IMR-90 (cell line): ENCODE results near the gene PDE11A. TPM values are rescaled to one million over a fixed set of nuclear protein-coding genes. Genes with fewer than 3 reads are reported as not detected.

ENCODE experiments used
- ATAC-seq: fragments of 200-7000 bp; cut with Tn5 transposase; 2 replicates; pipeline ENCODE4 v1.9.1; 2020; ENCODE audit warnings: low read depth, mild to moderate bottlenecking, moderate library complexity
- BruUV-seq: library from RNA; stranded (reverse); fragments of 400-500 nt; replicated peaks from 2 replicates; lab custom pipeline; 2021; lab: Mats Ljungman, UMichigan
- CTCF ChIA-PET: fragments of 300-600 bp; formaldehyde crosslinking; extraction: SDS; loops from one replicate; lab custom pipeline; 2021; ENCODE audit warnings: antibody characterized with exemption; lab: Yijun Ruan, JAX
- POLR2A ChIA-PET: fragments of 300-600 bp; sonication (Branson Sonifier 250); formaldehyde crosslinking; loops from one replicate; lab custom pipeline; 2022; ENCODE audit warnings: antibody characterized with exemption; ENCODE audit not compliant: unreplicated experiment; lab: Charles Lee
- DNase-seq: peaks from one replicate; pipeline ENCODE4 v3.0.0; 2013
- H2AFZ ChIP-seq: replicated peaks from 2 replicates; pipeline ENCODE3; 2013; ENCODE audit warnings: low read length, mild to moderate bottlenecking; ENCODE audit not compliant: poor library complexity
- H2AK5ac ChIP-seq: 2 replicates; pipeline ENCODE4 v1.6.1; 2013; ENCODE audit warnings: low read depth, low read length, inconsistent platforms
- H2AK9ac ChIP-seq: replicated peaks from 2 replicates; pipeline ENCODE3; 2013; ENCODE audit warnings: mild to moderate bottlenecking, low read depth, low read length, moderate library complexity; ENCODE audit not compliant: poor library complexity
- H2BK120ac ChIP-seq: 2 replicates; pipeline ENCODE4 v1.6.1; 2013; ENCODE audit warnings: low read depth, low read length, inconsistent platforms
- H2BK15ac ChIP-seq: 3 replicates; pipeline ENCODE4 v1.6.1; 2013; ENCODE audit warnings: low read depth, low read length, inconsistent platforms
- H2BK20ac ChIP-seq: 2 replicates; pipeline ENCODE4 v1.6.1; 2013; ENCODE audit warnings: low read depth, mild to moderate bottlenecking, inconsistent platforms, low read length, moderate library complexity
- H2BK5ac ChIP-seq: 2 replicates; pipeline ENCODE4 v1.6.1; 2013; ENCODE audit warnings: mild to moderate bottlenecking, low read depth, low read length, inconsistent platforms; ENCODE audit not compliant: poor library complexity, severe bottlenecking
- H3K14ac ChIP-seq: replicated peaks from 2 replicates; pipeline ENCODE4 v1.6.1; 2013; ENCODE audit warnings: low read depth, low read length, inconsistent platforms
- H3K18ac ChIP-seq: 2 replicates; pipeline ENCODE4 v1.6.1; 2013; ENCODE audit warnings: low read depth, low read length, control low read depth
- H3K23ac ChIP-seq: 2 replicates; pipeline ENCODE4 v1.6.1; 2013; ENCODE audit warnings: low read depth, low read length, inconsistent platforms
- H3K27ac ChIP-seq: 2 replicates; pipeline ENCODE4 v1.5.1; 2013; ENCODE audit warnings: mild to moderate bottlenecking, control low read depth, low read length; ENCODE audit not compliant: insufficient read depth
- H3K27me3 ChIP-seq: 2 replicates; pipeline ENCODE4 v1.6.1; 2013; ENCODE audit warnings: low read length; ENCODE audit not compliant: control insufficient read depth, insufficient read depth
- H3K36me3 ChIP-seq: 2 replicates; pipeline ENCODE4 v1.6.1; 2013; ENCODE audit warnings: low read length, mixed read lengths; ENCODE audit not compliant: control insufficient read depth, insufficient read depth
- H3K4ac ChIP-seq: 2 replicates; pipeline ENCODE4 v1.6.1; 2013; ENCODE audit warnings: low read depth, low read length, inconsistent platforms
- H3K4me1 ChIP-seq: 2 replicates; pipeline ENCODE4 v1.6.1; 2013; ENCODE audit warnings: low read length, mixed read lengths; ENCODE audit not compliant: control insufficient read depth, insufficient read depth
- H3K4me2 ChIP-seq: 2 replicates; pipeline ENCODE4 v1.6.1; 2013; ENCODE audit warnings: low read depth, mild to moderate bottlenecking, control low read depth, low read length, moderate library complexity
- H3K4me3 ChIP-seq: 2 replicates; pipeline ENCODE4 v1.5.1; 2013; ENCODE audit warnings: low read depth, mild to moderate bottlenecking, control low read depth, low read length, moderate library complexity; ENCODE audit not compliant: insufficient read depth
- H3K56ac ChIP-seq: 2 replicates; pipeline ENCODE4 v1.6.1; 2013; ENCODE audit warnings: low read length, inconsistent platforms; ENCODE audit not compliant: insufficient read depth; ENCODE audit errors: extremely low read depth
- H3K79me1 ChIP-seq, 2 experiments: 2 replicates each; pipeline ENCODE4 v1.6.1; 2013; ENCODE audit warnings: low read length in 2 of 2, inconsistent platforms in 1 of 2, low read depth in 1 of 2
- H3K9ac ChIP-seq: 2 replicates; pipeline ENCODE4 v1.6.1; 2013; ENCODE audit warnings: low read depth, low read length, control low read depth
- H3K9me1 ChIP-seq: 2 replicates; pipeline ENCODE4 v1.6.1; 2013; ENCODE audit warnings: low read length, inconsistent platforms; ENCODE audit not compliant: insufficient read depth
- H3K9me3 ChIP-seq: 2 replicates; pipeline ENCODE4 v1.6.1; 2013; ENCODE audit warnings: low read length; ENCODE audit not compliant: control insufficient read depth, insufficient read depth
- H4K20me1 ChIP-seq: 2 replicates; pipeline ENCODE4 v1.6.1; 2013; ENCODE audit warnings: low read length, inconsistent platforms; ENCODE audit not compliant: insufficient read depth
- H4K5ac ChIP-seq: 2 replicates; pipeline ENCODE4 v1.6.1; 2013; ENCODE audit warnings: mild to moderate bottlenecking, low read depth, low read length, control low read depth
- H4K8ac ChIP-seq, 2 experiments: 2 replicates each; pipeline ENCODE4 v1.6.1; 2013; ENCODE audit warnings: low read depth in 2 of 2, low read length in 2 of 2, control low read depth in 1 of 2, inconsistent platforms in 1 of 2
- H4K91ac ChIP-seq: 2 replicates; pipeline ENCODE4 v1.6.1; 2013; ENCODE audit warnings: low read depth, low read length, inconsistent platforms; ENCODE audit not compliant: insufficient read depth
- CTCF ChIP-seq: conservative IDR thresholded peaks from 2 replicates; pipeline ENCODE4 v1.5.1; 2012; ENCODE audit warnings: mild to moderate bottlenecking, low read depth, low read length, improper control_type of control experiment
- WGBS, 2 experiments: methylation state at CpG; one replicate each; pipeline versions ENCODE4 v1.1.5 to v1.1.7; 2013; ENCODE audit warnings: missing lambda C conversion rate in 2 of 2; ENCODE audit not compliant: insufficient read length in 1 of 2; ENCODE audit errors: extremely low coverage in 2 of 2; 5-methylcytosine and 5-hydroxymethylcytosine counted together
- dilution Hi-C: fragments of 300-500 bp; cut with HindIII; formaldehyde crosslinking; loops from one replicate; pipeline ENCODE4 v1.14.3; 2018; ENCODE audit warnings: low sequenced_read_pairs; ENCODE audit not compliant: unreplicated experiment
- in situ Hi-C: fragments of 300-500 bp; cut with MboI; formaldehyde crosslinking; loops from 3 replicates; pipeline ENCODE4 v1.14.3; 2019; ENCODE audit warnings: low sequenced_read_pairs, inconsistent platforms, mixed read lengths
- intact Hi-C: fragments of 100-400 bp; cut with micrococcal nuclease; formaldehyde crosslinking; loops from 2 replicates; pipeline ENCODE4 v1.10.0; 2022
- polyA plus RNA-seq, 3 experiments: library from polyadenylated mRNA; depleted of rRNA; stranded (reverse); fragments of >200 nt; gene quantifications; 2 replicates each; pipeline ENCODE4 v1.2.3, GENCODE V29; 2012; ENCODE audit warnings: low replicate concordance in 1 of 3
- total RNA-seq: library from RNA; depleted of rRNA; stranded (reverse); fragments of >200 nt; gene quantifications from 2 replicates; pipeline ENCODE4 v1.2.3, GENCODE V29; 2012

Gene PDE11A
- total and polyA plus RNA-seq, 2 of the 4 experiments (the other 2 are of a cell fraction) = 0.21 to 0.72 TPM

GRCh38 chr2:177667626-177668025 is 405.0 kb downstream of the PDE11A start:
- no peak overlapping the region for H3K14ac ChIP-seq
- no peaks in the 10 kb centered on the region for H3K9me3 ChIP-seq
- no peak overlapping the region for H3K4me3 ChIP-seq
- no TSS peak for BruUV-seq
- H2AFZ ChIP-seq = no peak overlapping the region
- in situ Hi-C loops = no loop called here
- H3K27ac ChIP-seq = no peak overlapping the region
- no peak overlapping the region for H4K5ac ChIP-seq
- intact Hi-C loops = no loop called here
- H2AK9ac ChIP-seq = no peak overlapping the region
- no peak overlapping the region for H3K9ac ChIP-seq
- no peaks in the 10 kb centered on the region for H3K27me3 ChIP-seq
- CTCF ChIA-PET = no interaction called here
- H4K91ac ChIP-seq = no peak overlapping the region
- no peaks in the 10 kb centered on the region for H3K4me1 ChIP-seq
- H4K8ac ChIP-seq = no peak overlapping the region
- no peak overlapping the region for H2BK20ac ChIP-seq
- H3K4me2 ChIP-seq = no peak overlapping the region
- H3K18ac ChIP-seq = no peak overlapping the region
- H3K23ac ChIP-seq = no peak overlapping the region
- H2BK120ac ChIP-seq = no peak overlapping the region
- no peak for TF ChIP-seq CTCF
- H2BK5ac ChIP-seq = no peak overlapping the region
- H3K79me1 ChIP-seq = no peaks in the 10 kb centered on the region
- peak; percentile 1 for DNase-seq
- dilution Hi-C loops = no loop called here
- H3K56ac ChIP-seq = no peak overlapping the region
- no peaks in the 10 kb centered on the region for H3K36me3 ChIP-seq
- no peaks in the 10 kb centered on the region for H3K9me1 ChIP-seq
- no peak overlapping the region for H3K4ac ChIP-seq
- H4K20me1 ChIP-seq = no peaks in the 10 kb centered on the region
- no CpG with 5 or more reads among the region's 1 CpG for WGBS, 2 experiments
- ATAC-seq = no peak
- POLR2A ChIA-PET = no interaction called here
- no peak overlapping the region for H2BK15ac ChIP-seq
- H2AK5ac ChIP-seq = no peak overlapping the region
